ENCODE results near the gene C2orf81.

- TF ChIP-seq CTCF (IDR thresholded peaks at IDR 0.05; ENCODE audit: low read length) (no peak), EZH2 (IDR thresholded peaks at IDR 0.05; ENCODE audit: borderline replicate concordance, low read length) (no peak)
Measured at GRCh38 chr2:74430502-74430901, 9.1 kb upstream of the C2orf81 start.
